GM10847 (cell line): ENCODE measurements around the gene TPCN1.
A peak's percentile ranks its signal among the peaks of the same experiment; 100 is the strongest.

Experiments used
- POLR2A ChIP-seq: IDR thresholded peaks from 2 replicates; pipeline ENCODE4 v1.6.1; 2011; ENCODE audit not compliant: insufficient read length; ENCODE audit errors: extremely low read depth

The TPCN1 gene

GRCh38 chr12:113329791-113330417 is 108.6 kb downstream of the TPCN1 start:
- TF ChIP-seq POLR2A, result no peak

- no peak for TF ChIP-seq POLR2A
Measured at GRCh38 chr12:113330505-113330904, 109.2 kb downstream of the TPCN1 start.

- TF ChIP-seq POLR2A, result no peak
Measured at GRCh38 chr12:113332688-113333417, 111.6 kb downstream of the TPCN1 start.

DNA sequence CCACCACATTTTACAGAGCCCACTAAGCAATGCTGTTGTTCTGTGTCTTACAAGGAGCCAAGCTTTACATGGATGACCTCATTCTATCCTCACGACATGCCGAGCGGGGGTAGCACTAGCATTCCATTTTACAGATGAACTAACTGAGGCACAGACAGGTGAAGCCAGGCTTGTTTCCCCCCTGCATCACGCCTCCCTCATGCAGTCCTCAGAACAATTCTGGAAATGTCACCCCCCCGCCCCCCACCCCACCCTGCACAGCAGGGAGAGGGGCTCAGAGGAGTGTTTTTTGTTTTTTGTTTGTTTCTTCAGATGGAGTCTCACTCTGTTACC is 112.1 kb downstream of the TPCN1 start:
- TF ChIP-seq POLR2A, result no peak

DNA sequence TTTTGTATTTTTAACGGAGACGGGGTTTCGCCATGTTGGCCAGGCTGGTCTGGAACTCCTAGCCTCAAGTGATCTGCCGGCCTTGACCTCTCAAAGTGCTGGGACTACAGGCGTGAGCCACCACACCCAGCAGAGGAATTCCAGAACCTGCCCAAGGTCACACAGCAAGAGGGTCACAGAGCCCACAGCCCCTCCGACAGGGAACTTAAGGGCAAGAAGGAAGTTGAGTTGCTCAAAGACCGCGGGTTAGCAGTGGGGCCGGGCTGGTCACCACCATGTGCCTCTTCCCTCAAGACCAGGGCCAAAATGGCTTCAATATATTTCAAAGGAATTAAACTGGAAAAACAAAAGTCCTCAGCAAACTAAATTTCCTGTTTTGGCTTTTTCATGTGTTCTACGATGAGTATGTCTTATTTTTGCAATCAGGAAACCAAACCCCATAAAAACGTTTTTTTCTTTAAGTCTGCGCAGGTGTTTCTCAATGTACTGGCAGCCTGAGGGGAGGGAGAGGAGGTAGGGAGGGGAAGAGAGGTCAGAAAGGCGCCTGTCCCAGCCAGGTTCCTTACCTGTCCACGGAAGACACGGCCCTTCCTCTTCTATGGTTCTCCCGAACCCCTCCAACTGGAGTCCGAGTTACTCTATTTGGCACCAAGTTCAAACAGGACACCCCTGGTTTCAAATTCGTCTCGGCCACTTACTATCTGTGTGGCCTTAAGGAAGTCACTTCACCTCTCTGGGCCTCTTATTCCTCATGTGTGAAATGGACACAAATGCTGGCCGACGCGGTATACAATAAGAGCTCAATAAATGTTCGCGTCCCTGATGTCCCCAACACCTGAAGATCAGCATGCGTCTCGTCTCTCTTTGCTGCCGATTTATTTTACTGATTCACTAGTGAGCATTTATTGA is 112.9 kb downstream of the TPCN1 start:
- no peak for TF ChIP-seq POLR2A

DNA sequence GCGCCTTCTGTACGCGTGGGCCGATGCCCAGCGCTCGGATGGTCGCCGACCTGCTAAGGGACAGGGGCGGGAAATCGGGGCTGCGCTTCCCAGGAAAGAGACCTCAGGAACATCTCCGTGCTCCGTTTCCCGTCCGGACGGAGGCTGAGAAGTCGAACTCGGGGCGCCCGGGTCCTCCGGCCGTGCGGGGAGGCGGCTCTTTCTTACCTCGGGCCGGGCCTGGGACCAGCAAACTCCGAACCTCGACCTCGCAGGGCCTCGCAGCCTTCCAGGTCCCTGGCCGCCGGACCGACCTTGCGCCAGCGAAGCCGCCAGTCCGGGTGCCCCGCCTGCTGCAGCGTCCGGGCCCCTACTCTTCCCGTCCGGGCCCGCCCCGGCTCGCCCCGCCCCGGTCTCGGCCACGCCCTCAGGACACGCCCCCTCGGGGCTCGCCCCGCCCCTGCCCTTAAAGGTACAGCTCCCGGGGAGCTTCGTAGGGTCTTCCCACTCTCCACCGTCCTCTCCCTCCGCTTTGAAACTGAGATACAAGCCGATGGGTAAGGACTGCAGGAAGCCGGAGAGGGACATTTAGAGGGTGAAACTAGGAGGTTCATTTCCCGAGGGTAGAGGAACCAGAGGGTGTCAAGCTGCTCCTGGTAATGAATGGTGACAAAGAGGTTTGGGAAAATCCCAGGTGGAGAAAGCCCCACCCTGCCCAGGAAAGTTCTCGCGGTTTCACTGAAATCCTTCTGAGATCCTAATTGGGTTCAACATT is 113.7 kb downstream of the TPCN1 start, which contains the start of gene SLC8B1:
Gene SLC8B1, minus strand, starts transcription at position 324 of the 754 bp plus-strand sequence. CDS start 2,231 bp downstream, outside the sequence.
- TF ChIP-seq POLR2A, result peak; percentile 70

GRCh38 chr12:113339540-113339939 is 118.3 kb downstream of the TPCN1 start:
- no peak for TF ChIP-seq POLR2A

DNA sequence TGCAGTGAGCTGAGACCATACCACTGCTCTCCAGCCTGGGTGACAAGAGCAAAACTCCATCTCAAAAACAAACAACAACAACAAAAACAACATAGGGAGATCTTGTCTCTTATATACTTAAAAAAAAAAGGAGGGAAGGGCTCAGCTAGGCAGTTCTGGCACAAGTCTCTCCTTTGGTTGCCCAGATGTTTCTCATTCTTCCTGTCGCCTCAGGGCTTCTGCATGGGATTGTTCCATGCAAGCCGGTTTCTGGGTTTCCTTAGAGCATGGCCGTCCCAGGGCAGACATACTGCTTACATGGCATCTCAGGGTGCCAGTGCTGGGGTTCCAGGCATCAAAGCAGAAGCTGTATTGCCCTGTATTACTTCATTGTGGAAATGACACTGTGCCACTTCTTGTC is 118.8 kb downstream of the TPCN1 start:
- no peak for TF ChIP-seq POLR2A

- TF ChIP-seq POLR2A, result no peak
Measured at GRCh38 chr12:113341535-113341934, 120.3 kb downstream of the TPCN1 start.

GRCh38 chr12:113345318-113345717 is 124.1 kb downstream of the TPCN1 start:
- TF ChIP-seq POLR2A, result no peak

DNA sequence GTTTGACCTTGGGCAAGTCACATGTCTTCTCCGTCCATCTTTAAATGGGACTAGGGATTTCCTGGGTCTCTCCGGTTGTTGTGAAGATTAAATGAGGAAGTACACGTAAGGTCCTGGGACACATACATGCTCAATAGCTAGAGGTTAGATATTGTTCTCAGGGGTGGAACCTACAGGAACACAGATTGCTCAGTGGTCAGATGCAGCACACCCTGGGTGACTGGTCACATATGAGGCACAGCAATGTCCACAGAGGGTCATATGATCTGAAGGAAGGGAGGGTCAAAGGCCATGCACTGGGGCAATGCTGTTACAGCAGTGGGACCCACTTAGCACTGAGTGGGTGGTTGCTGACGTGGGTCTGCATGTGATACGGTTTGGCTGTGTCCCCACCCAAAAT is 125.1 kb downstream of the TPCN1 start:
- TF ChIP-seq POLR2A, result no peak

DNA sequence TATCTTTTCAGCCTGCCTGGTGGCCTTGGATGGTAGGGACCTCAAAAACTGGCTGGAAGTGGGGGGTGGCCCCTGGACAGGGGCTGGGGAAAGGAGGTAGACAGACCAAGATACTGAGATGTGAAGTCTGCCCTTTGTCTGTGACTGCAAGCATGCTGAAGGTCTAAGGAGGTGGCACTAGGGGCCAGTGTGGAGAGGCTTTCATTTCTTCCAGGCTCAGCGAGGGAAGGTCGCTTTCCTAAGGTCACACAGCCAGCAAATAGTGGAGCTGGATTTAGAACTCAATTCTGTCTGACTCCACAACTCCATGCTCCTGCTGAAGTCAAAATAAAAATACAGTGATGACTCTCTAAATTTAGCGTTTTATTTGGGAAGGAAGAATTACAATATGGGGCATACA is 125.8 kb downstream of the TPCN1 start:
- TF ChIP-seq POLR2A, result no peak

- TF ChIP-seq POLR2A, result no peak
Measured at GRCh38 chr12:113347892-113348291, 126.6 kb downstream of the TPCN1 start.
